ENCODE measurements around the gene PKNOX1.
"Not testable (repeated sequence)": the region's sequence is repeated elsewhere in the genome, so short reads cannot be mapped to it uniquely, and the experiment has no call there.

PKNOX1 gene

GRCh38 chr21:43021191-43021590, 46.8 kb downstream of the PKNOX1 start:
- no peak for DNase-seq

GRCh38 chr21:43021756-43022600, 47.6 kb downstream of the PKNOX1 start:
- DNase-seq: no peak

GRCh38 chr21:43023175-43023574, 48.8 kb downstream of the PKNOX1 start:
- DNase-seq: no peak

- DNase-seq: no peak
Observed at GRCh38 chr21:43024439-43025136, 50.2 kb downstream of the PKNOX1 start.

- no peak for DNase-seq
Observed at GRCh38 chr21:43025636-43026180, 51.3 kb downstream of the PKNOX1 start.

GRCh38 chr21:43027846-43028731, 53.7 kb downstream of the PKNOX1 start:
- DNase-seq: no peak

- no peak for DNase-seq
Observed at GRCh38 chr21:43029785-43030184, 55.4 kb downstream of the PKNOX1 start.

GRCh38 chr21:43031121-43031619, 56.8 kb downstream of the PKNOX1 start:
- DNase-seq: no peak

GRCh38 chr21:43034101-43034500, 59.7 kb downstream of the PKNOX1 start:
- DNase-seq: no peak

GRCh38 chr21:43034826-43035225, 60.5 kb downstream of the PKNOX1 start:
- DNase-seq: no peak

GRCh38 chr21:43036889-43037288, 62.5 kb downstream of the PKNOX1 start:
- not testable (repeated sequence) for DNase-seq

GRCh38 chr21:43037918-43038658, 63.7 kb downstream of the PKNOX1 start:
- not testable (repeated sequence) for DNase-seq

GRCh38 chr21:43038659-43039044, 64.3 kb downstream of the PKNOX1 start:
- DNase-seq: not testable (repeated sequence)

GRCh38 chr21:43042169-43042568, 67.8 kb downstream of the PKNOX1 start:
- not testable (repeated sequence) for DNase-seq

GRCh38 chr21:43043291-43043690, 68.9 kb downstream of the PKNOX1 start:
- not testable (repeated sequence) for DNase-seq

- DNase-seq: not testable (repeated sequence)
Observed at GRCh38 chr21:43044547-43044946, 70.2 kb downstream of the PKNOX1 start.

GRCh38 chr21:43045165-43045875, 71.0 kb downstream of the PKNOX1 start:
- not testable (repeated sequence) for DNase-seq

GRCh38 chr21:43045876-43046821, 71.8 kb downstream of the PKNOX1 start:
- not testable (repeated sequence) for DNase-seq

- DNase-seq: not testable (repeated sequence)
Observed at GRCh38 chr21:43053112-43053511, 78.8 kb downstream of the PKNOX1 start.

Measured in central memory CD4-positive, alpha-beta T cell (primary cell).